ENCODE results near the gene CDHR5.
A peak's percentile ranks its signal among the peaks of the same experiment; 100 is the strongest.

Gene CDHR5

DNA sequence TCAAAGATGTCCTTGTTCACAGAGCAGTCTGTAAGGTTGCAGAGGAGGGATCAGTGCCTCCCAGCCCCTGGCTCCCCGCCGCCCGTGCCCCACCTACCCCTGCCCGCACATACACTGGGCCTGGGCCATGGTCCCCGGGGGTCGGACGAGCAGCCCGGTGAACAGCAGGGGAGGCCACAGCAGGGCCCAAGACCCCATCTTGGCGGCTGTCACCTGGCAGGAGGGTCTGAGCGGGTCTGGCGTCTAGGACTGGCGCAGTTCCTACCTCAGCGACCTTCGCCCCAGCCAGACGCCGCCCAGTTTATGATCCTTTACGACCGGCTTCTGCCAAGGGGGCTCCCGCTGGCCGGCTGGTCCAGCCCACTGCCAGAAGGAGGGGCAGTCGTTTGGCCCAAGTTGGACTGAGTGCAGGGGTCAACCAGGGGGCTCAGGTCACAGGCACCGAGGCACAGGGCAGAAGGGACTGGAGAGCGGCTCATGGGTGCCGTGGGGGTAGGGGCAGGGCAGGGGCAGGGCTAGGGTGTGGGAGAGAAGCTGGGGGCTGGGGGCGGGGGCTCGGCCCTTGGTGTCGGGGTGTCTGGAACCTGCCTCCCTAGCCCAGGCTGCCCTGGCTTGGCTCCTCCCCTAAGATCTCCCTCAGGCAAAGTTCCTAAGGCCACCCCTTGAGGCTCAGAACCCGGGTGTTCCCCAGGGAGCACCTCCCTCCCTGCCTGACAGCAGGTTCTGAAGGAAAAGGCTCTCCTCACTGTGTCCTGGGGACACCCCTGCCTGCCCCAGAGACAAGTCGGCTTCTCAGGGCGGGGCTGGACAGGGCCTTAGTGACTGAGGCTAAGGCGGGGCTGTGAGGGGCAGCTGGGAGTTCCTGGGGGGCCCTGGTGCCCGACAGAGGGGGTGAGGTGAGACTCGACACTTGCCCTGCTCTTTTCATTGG, at the start of gene CDHR5:
TSS of gene CDHR5 (minus strand) at position 251 of the 931 bp plus-strand sequence. CDS start at position 198, 53 bp downstream.
- Mint-ChIP-seq H3K9me3 (no peaks in the 10 kb centered on the region), H3K36me3 (ENCODE audit: low read depth) (peaks cover 5% of the 10 kb centered on the region), H3K4me3 (no peak within 1 kb of the TSS), H3K27me3 (peaks cover 45% of the 10 kb centered on the region), H3K27ac (no peak within 1 kb of the TSS), H3K4me1 (ENCODE audit: low read depth) (peaks cover 20% of the 10 kb centered on the region)
- DNase-seq: peak; percentile 36

GRCh38 chr11:674406-674805, 49.7 kb upstream of the CDHR5 start:
- no peak overlapping the region for H3K4me3 Mint-ChIP-seq
- H3K27ac Mint-ChIP-seq: no peak overlapping the region

DNA sequence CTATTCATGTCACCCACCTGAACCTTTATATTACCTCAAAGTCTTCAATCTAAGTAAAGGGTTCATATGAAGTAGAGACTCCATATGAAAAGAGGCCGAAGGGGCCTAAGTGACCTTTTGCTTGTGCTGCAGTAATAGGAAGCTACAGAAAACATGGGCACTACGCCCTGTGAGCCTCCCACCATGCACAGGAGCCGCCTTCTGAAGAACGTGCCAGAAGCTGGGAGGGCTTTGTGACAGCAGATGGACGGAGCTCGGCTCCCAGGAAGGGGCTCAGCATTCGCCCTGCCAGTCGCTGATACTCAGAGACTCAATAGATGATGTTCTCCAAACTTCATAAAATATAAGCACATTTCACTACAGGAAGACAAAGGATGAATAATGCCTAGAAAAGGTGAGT, 49.1 kb upstream of the CDHR5 start:
- Mint-ChIP-seq H3K4me3 (no peak overlapping the region), H3K36me3 (ENCODE audit: low read depth) (peaks cover 64% of the 10 kb centered on the region), H3K27ac (no peak overlapping the region), H3K9me3 (no peaks in the 10 kb centered on the region), H3K27me3 (no peaks in the 10 kb centered on the region), H3K4me1 (ENCODE audit: low read depth) (no peaks in the 10 kb centered on the region)
- DNase-seq: no peak

More at GRCh38 chr11:674406-674805, 49.7 kb upstream of the CDHR5 start:
- no peaks in the 10 kb centered on the region for H3K27me3 Mint-ChIP-seq
- no peaks in the 10 kb centered on the region for H3K4me1 Mint-ChIP-seq (ENCODE audit: low read depth)
- no peak for DNase-seq
- peaks cover 69% of the 10 kb centered on the region for H3K36me3 Mint-ChIP-seq (ENCODE audit: low read depth)
- H3K9me3 Mint-ChIP-seq: no peaks in the 10 kb centered on the region

- H3K9me3 Mint-ChIP-seq: no peaks in the 10 kb centered on the region
- H3K27me3 Mint-ChIP-seq: no peaks in the 10 kb centered on the region
- H3K4me3 Mint-ChIP-seq: no peak overlapping the region
- H3K4me1 Mint-ChIP-seq (ENCODE audit: low read depth): no peaks in the 10 kb centered on the region
- DNase-seq: no peak
- H3K27ac Mint-ChIP-seq: peak overlapping the region; percentile 26
- H3K36me3 Mint-ChIP-seq (ENCODE audit: low read depth): peaks cover 57% of the 10 kb centered on the region
Observed at GRCh38 chr11:665704-666281, 41.0 kb upstream of the CDHR5 start.

- Mint-ChIP-seq H3K9me3 (no peaks in the 10 kb centered on the region), H3K27ac (no peak overlapping the region), H3K27me3 (no peaks in the 10 kb centered on the region), H3K4me1 (ENCODE audit: low read depth) (no peaks in the 10 kb centered on the region), H3K36me3 (ENCODE audit: low read depth) (peaks cover 59% of the 10 kb centered on the region), H3K4me3 (no peak overlapping the region)
- no peak for DNase-seq
Observed at GRCh38 chr11:665062-665703, 40.4 kb upstream of the CDHR5 start.

DNA sequence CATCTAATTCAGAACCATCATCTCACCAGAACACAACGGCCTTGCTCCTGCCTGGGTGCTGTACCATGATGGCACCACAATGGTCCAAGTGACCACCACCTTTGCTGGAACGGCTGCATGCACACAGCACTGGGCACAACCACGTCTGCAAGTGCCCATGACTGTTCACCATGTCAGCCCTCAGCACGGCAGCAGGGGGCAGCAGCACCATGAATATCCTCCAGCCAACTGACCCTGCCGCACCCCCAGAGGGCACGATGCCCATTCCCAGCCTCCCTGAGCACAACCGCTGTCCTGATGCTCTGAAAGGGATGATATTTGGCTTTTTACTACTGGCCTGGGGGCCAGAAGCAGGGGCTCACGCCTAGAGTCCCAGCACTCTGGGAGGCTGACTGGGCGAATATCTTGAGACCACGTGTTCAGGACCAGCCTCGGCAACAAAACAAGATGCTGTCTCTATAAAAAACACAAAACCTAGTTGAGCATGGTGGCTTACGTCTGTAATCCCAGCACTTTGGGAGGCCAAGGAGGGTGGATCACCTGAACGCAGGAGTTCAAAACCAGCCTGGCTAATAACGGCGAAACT, 38.0 kb upstream of the CDHR5 start:
- peak; percentile 63 for DNase-seq
- no peaks in the 10 kb centered on the region for H3K27me3 Mint-ChIP-seq
- no peak overlapping the region for H3K4me3 Mint-ChIP-seq
- H3K27ac Mint-ChIP-seq: no peak overlapping the region
- peaks cover 71% of the 10 kb centered on the region for H3K36me3 Mint-ChIP-seq (ENCODE audit: low read depth)
- no peaks in the 10 kb centered on the region for H3K9me3 Mint-ChIP-seq
- no peaks in the 10 kb centered on the region for H3K4me1 Mint-ChIP-seq (ENCODE audit: low read depth)

GRCh38 chr11:660681-661444, 36.1 kb upstream of the CDHR5 start:
- Mint-ChIP-seq H3K4me3 (no peak overlapping the region), H3K27ac (no peak overlapping the region), H3K4me1 (ENCODE audit: low read depth) (no peaks in the 10 kb centered on the region), H3K27me3 (no peaks in the 10 kb centered on the region), H3K9me3 (no peaks in the 10 kb centered on the region), H3K36me3 (ENCODE audit: low read depth) (peaks cover 70% of the 10 kb centered on the region)
- no peak for DNase-seq

GRCh38 chr11:660281-660680, 35.5 kb upstream of the CDHR5 start:
- no peak overlapping the region for H3K4me3 Mint-ChIP-seq
- no peaks in the 10 kb centered on the region for H3K4me1 Mint-ChIP-seq (ENCODE audit: low read depth)
- H3K9me3 Mint-ChIP-seq: no peaks in the 10 kb centered on the region
- no peak overlapping the region for H3K27ac Mint-ChIP-seq
- no peak for DNase-seq
- no peaks in the 10 kb centered on the region for H3K27me3 Mint-ChIP-seq
- H3K36me3 Mint-ChIP-seq (ENCODE audit: low read depth): peaks cover 67% of the 10 kb centered on the region

DNA sequence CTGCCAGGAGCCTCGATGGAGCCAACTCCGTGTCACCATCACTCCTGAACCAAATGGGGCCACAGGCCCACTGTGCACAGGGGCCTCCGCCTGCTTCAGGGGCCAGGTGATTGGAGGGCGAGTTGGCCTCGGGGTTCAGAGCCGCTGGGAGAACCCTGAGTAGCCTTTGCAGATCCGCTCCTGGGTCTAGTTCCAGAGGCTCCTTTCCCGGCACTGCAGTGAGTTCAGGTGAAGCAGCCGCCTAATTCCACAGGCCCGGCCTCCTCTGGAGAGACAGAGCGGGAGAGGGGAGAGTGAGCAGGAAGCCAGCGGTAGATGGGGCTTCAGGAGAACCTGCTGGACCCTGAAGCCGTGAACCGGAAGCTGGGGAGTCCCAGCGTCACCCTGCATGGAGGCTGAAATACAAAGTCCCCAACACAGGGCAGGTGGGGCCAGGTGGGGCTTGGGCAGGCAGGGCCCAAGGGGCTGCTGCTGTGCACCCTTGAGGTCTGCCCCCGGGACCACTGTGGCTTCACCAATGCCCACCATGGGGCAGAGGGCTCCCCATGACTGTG, 34.9 kb upstream of the CDHR5 start:
- Mint-ChIP-seq H3K27ac (no peak overlapping the region), H3K4me3 (no peak overlapping the region), H3K4me1 (ENCODE audit: low read depth) (no peaks in the 10 kb centered on the region), H3K27me3 (no peaks in the 10 kb centered on the region), H3K9me3 (no peaks in the 10 kb centered on the region), H3K36me3 (ENCODE audit: low read depth) (peaks cover 71% of the 10 kb centered on the region)
- DNase-seq: no peak

DNA sequence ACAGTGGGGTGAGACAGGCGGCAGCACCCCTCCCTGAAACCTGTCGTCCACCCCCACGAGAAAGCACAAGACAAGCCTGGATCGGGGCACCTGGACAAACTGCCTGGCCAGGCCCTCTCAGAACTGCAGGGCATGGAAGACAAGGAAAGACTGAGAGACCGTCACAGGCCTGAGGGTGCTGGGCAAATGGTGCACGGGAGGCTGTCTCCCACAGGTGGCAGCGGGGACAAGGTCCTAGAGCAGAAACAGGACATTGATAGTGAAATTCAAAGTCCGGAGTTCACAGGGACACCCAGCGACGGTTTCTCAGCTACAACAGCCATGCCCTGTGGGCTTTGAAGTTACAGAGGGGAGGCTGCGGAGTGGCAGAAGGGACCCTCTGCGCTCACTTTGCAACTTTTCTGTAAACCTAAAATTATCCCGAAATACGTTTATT, 33.0 kb upstream of the CDHR5 start:
- Mint-ChIP-seq H3K36me3 (ENCODE audit: low read depth) (peaks cover 70% of the 10 kb centered on the region), H3K4me3 (no peak overlapping the region), H3K4me1 (ENCODE audit: low read depth) (no peaks in the 10 kb centered on the region), H3K27me3 (no peaks in the 10 kb centered on the region), H3K27ac (no peak overlapping the region), H3K9me3 (no peaks in the 10 kb centered on the region)
- DNase-seq: no peak

- H3K9me3 Mint-ChIP-seq: no peaks in the 10 kb centered on the region
- no peaks in the 10 kb centered on the region for H3K27me3 Mint-ChIP-seq
- peaks cover 70% of the 10 kb centered on the region for H3K36me3 Mint-ChIP-seq (ENCODE audit: low read depth)
- DNase-seq: no peak
- H3K4me3 Mint-ChIP-seq: no peak overlapping the region
- H3K4me1 Mint-ChIP-seq (ENCODE audit: low read depth): no peaks in the 10 kb centered on the region
- no peak overlapping the region for H3K27ac Mint-ChIP-seq
Observed at GRCh38 chr11:656866-657265, 32.1 kb upstream of the CDHR5 start.

DNA sequence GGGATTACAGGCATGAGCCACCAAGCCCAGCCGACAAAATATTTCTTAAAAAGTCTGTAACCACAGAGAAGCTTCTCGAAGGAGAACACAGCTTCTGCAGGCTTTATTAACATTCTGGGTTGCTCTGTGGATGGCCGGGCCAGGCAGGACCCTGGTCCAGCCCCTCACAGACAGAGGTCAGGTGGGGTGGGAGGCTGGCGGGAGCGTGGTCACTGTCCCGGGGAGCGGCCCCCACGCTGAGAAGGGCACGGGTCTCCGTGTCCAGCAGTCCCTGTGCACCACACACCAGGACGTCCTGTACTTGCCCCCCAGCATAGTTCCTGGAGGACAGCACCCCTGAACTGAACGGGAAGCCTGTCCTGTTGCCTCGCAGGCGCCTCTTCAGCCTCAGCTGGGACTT, 31.7 kb upstream of the CDHR5 start:
- H3K4me3 Mint-ChIP-seq: no peak overlapping the region
- H3K27me3 Mint-ChIP-seq: no peaks in the 10 kb centered on the region
- no peak overlapping the region for H3K27ac Mint-ChIP-seq
- no peaks in the 10 kb centered on the region for H3K9me3 Mint-ChIP-seq
- no peak for DNase-seq
- H3K4me1 Mint-ChIP-seq (ENCODE audit: low read depth): no peaks in the 10 kb centered on the region
- H3K36me3 Mint-ChIP-seq (ENCODE audit: low read depth): peaks cover 71% of the 10 kb centered on the region

- Mint-ChIP-seq H3K27ac (no peak overlapping the region), H3K27me3 (no peaks in the 10 kb centered on the region), H3K4me1 (ENCODE audit: low read depth) (no peaks in the 10 kb centered on the region), H3K36me3 (ENCODE audit: low read depth) (peaks cover 69% of the 10 kb centered on the region), H3K9me3 (no peaks in the 10 kb centered on the region), H3K4me3 (no peak overlapping the region)
- DNase-seq: no peak
Observed at GRCh38 chr11:655036-655726, 30.4 kb upstream of the CDHR5 start.

All from activated T-cell treated with anti-CD3 and anti-CD28 coated beads, Interleukin-2, amount 50 U/mL, for 24 hours (primary cell).